Measurements from ENCODE around the gene OXTR.

OXTR gene

DNA sequence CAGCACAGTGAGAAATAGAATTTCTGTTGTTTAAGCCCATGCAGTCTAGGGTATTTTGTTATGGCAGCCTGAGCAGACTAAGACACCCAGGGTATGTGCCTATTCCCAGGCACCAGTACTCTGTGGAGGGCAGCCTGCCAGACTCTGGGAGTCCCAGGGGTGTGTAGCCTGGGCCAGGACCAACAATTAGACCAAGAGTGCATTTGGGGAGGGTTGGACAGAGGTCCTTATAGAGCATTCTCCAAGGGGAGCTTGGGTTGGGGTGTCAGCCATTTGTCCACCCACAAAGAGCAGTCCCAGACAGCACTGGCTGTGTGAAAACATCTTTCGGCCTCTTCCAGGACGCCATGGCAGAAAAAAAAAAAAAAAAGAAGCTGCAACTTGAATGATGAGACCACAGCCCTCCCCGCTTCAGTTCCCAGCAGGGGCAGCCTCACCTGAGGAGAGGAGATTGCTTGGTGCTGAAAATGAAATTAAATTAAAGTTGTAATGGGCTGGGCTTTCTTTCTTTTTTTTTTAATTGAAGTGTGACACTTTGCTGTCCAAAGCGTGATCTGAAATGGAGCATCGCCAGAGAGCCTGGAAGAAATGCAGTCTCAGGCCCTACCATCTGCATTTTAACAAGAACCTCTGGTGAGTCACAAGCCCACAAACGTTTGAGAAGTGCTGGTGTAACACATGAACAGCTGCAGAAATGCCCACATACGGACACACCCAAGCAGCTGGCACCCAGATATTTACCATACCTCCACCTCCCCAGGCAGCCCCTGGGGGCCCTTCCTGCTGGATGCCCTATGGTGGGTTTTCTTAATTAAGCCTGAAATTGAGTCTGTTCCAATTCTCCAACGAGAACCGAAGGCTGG is 57.1 kb downstream of the OXTR start:
- Mint-ChIP-seq H3K27ac (ENCODE audit: low read depth) (no peak overlapping the region), H3K4me3 (no peak overlapping the region), H3K36me3 (ENCODE audit: insufficient read depth) (no peaks in the 10 kb centered on the region), H3K9me3 (no peaks in the 10 kb centered on the region), H3K27me3 (peaks cover 23% of the 10 kb centered on the region), H3K4me1 (no peaks in the 10 kb centered on the region)
- ATAC-seq (replicated peaks; ENCODE audit: extremely low read depth, poor library complexity, severe bottlenecking) (no peak), DNase-seq (ENCODE audit: low spot score in 2 of 2) (no peak)

DNA sequence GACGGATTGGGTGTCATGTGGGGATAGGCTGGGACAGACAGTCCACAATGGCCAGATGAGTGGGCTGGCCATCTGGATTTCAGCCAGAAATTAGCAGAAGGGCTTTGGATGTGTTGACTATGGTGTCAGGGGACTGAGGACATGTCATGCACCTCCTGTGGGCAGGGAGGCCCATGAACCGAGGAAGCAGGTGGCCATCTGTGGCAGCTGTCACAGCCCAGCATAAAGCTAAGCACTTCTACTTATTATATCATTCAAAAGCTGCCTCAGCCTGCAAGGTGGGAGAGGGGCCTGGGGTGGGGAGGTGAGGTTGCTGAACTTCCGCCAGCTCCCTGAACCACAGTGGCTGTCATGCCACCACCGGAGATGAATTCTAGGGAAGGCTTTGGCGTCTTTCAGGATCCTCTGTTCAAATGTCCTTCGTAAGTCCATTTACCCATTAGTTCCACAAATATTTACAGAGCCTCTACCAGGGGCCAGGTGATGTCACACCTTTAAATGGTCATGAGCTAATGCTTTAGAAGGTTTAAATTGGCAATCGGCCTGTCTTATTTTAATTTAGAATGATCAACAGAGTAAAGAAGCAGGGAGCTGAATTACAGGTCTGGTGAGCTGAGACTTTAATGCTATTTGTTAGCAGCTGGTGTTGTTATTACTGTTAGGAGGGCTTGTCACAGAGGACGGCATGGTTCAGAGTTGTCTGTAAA is 59.5 kb downstream of the OXTR start:
- H3K4me3 Mint-ChIP-seq, result no peak overlapping the region
- no peaks in the 10 kb centered on the region for H3K36me3 Mint-ChIP-seq (ENCODE audit: insufficient read depth)
- DNase-seq (ENCODE audit: low spot score in 2 of 2) (no peak), ATAC-seq (replicated peaks; ENCODE audit: extremely low read depth, poor library complexity, severe bottlenecking) (no peak)
- H3K4me1 Mint-ChIP-seq, result no peaks in the 10 kb centered on the region
- no peaks in the 10 kb centered on the region for H3K9me3 Mint-ChIP-seq
- H3K27me3 Mint-ChIP-seq, result peaks cover 11% of the 10 kb centered on the region
- no peak overlapping the region for H3K27ac Mint-ChIP-seq (ENCODE audit: low read depth)

DNA sequence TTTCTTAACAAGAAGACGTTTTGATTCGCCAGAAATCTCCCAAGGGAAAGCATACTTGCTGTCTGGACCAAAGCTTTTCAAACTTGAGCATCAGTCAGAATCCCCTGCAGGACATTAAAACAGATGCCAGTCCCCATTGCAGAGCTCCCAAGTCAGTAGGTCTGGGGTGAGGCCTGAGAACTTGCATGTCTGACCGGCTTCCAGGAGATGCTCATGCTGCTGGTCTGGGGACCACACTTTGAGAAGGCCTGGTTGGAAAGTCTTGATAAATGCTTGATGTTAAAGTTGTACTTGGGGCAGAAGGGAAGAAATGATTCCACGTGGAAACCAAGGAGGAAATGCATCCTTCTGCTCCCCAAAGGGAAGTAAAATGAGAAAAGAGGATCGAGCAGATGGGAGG is 60.1 kb downstream of the OXTR start:
- no peak for ATAC-seq (replicated peaks; ENCODE audit: extremely low read depth, poor library complexity, severe bottlenecking)
- no peak overlapping the region for H3K4me3 Mint-ChIP-seq
- no peak overlapping the region for H3K27ac Mint-ChIP-seq (ENCODE audit: low read depth)
- H3K27me3 Mint-ChIP-seq, result peaks cover 7% of the 10 kb centered on the region
- H3K36me3 Mint-ChIP-seq (ENCODE audit: insufficient read depth), result no peaks in the 10 kb centered on the region
- DNase-seq (ENCODE audit: low spot score in 2 of 2), result no peak
- H3K9me3 Mint-ChIP-seq, result no peaks in the 10 kb centered on the region
- H3K4me1 Mint-ChIP-seq, result no peaks in the 10 kb centered on the region

GRCh38 chr3:8705575-8705974 is 63.8 kb downstream of the OXTR start:
- Mint-ChIP-seq H3K9me3 (no peaks in the 10 kb centered on the region), H3K4me1 (no peaks in the 10 kb centered on the region), H3K4me3 (no peak overlapping the region), H3K27ac (ENCODE audit: low read depth) (no peak overlapping the region), H3K36me3 (ENCODE audit: insufficient read depth) (no peaks in the 10 kb centered on the region), H3K27me3 (peaks cover 7% of the 10 kb centered on the region)
- ATAC-seq (replicated peaks; ENCODE audit: extremely low read depth, poor library complexity, severe bottlenecking) (no peak), DNase-seq (ENCODE audit: low spot score in 2 of 2) (no peak)

DNA sequence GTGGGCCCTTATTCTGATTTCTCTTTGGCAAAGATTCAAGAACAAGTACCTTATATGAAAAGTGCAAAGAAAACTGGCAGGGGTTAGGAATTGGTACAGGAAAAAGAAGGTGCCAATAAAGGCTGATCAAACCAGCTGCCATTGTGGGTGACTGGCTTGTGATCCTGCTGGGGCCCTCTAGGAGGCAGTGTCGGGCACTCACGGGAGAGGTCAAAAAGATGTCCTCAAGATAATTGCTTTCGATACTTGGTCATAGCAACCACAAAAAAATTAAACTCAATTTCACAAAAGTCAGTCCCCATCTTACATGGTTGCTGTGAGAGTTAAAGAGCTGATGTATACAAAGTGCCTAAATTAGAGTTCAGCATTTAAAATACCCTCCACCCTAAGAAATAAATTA is 66.9 kb downstream of the OXTR start:
- ATAC-seq (replicated peaks; ENCODE audit: extremely low read depth, poor library complexity, severe bottlenecking) (no peak), DNase-seq (ENCODE audit: low spot score in 2 of 2) (no peak)
- no peaks in the 10 kb centered on the region for H3K4me1 Mint-ChIP-seq
- H3K27me3 Mint-ChIP-seq, result no peaks in the 10 kb centered on the region
- H3K4me3 Mint-ChIP-seq, result no peak overlapping the region
- H3K9me3 Mint-ChIP-seq, result no peaks in the 10 kb centered on the region
- no peaks in the 10 kb centered on the region for H3K36me3 Mint-ChIP-seq (ENCODE audit: insufficient read depth)
- no peak overlapping the region for H3K27ac Mint-ChIP-seq (ENCODE audit: low read depth)

Measured in central memory CD8-positive, alpha-beta T cell (primary cell).